Neural cell (in vitro differentiated cells): ENCODE data around the gene ZBP1. TPM values are rescaled to one million over a fixed set of nuclear protein-coding genes. Genes with fewer than 3 reads are reported as not detected.

Experiments used
- H2AFZ ChIP-seq: fragments of 200-600, 300-800 bp; sonication (generic), shearing (Covaris generic); 2 replicates; pipeline ENCODE4 v1.6.0; 2014; ENCODE audit warnings: low read depth, mild to moderate bottlenecking, antibody characterized with exemption, low read length, moderate library complexity
- H3F3A ChIP-seq: fragments of 200-600 bp; shearing (Covaris generic); 2 replicates; pipeline ENCODE4 v1.6.1; 2016; ENCODE audit warnings: mild to moderate bottlenecking, moderate library complexity, mixed read lengths, antibody characterized with exemption, low read length; ENCODE audit not compliant: insufficient read depth, poor library complexity, severe bottlenecking
- H3K27ac ChIP-seq: fragments of 200-600, 300-800 bp; sonication (generic), shearing (Covaris generic); 2 replicates; pipeline ENCODE4 v1.5.1; 2014; ENCODE audit warnings: mild to moderate bottlenecking, low read length, moderate library complexity
- H3K27me3 ChIP-seq: fragments of 300-800, 200-600 bp; sonication (generic), shearing (Covaris generic); 2 replicates; pipeline ENCODE4 v1.6.0; 2014; ENCODE audit warnings: mild to moderate bottlenecking, low read depth, low read length, moderate library complexity; ENCODE audit not compliant: insufficient read depth
- H3K36me3 ChIP-seq: fragments of 300-800, 200-600 bp; sonication (generic), shearing (Covaris generic); 2 replicates; pipeline ENCODE4 v1.5.1; 2014; ENCODE audit warnings: mild to moderate bottlenecking, antibody characterized with exemption, low read length, moderate library complexity; ENCODE audit not compliant: insufficient read depth
- H3K4me2 ChIP-seq: fragments of 300-800, 200-600 bp; sonication (generic), shearing (Covaris generic); 2 replicates; pipeline ENCODE4 v1.6.0; 2014; ENCODE audit warnings: mild to moderate bottlenecking, low read length
- H3K4me3 ChIP-seq: fragments of 300-800, 200-600 bp; sonication (generic), shearing (Covaris generic); 2 replicates; pipeline ENCODE4 v1.5.1; 2014; ENCODE audit warnings: mild to moderate bottlenecking, low read length, moderate library complexity
- H3K79me2 ChIP-seq: fragments of 200-600 bp; shearing (Covaris generic); replicated peaks from 2 replicates; pipeline ENCODE4 v1.6.0; 2014; ENCODE audit warnings: mild to moderate bottlenecking, low read length, moderate library complexity; ENCODE audit not compliant: insufficient read depth
- H3K9ac ChIP-seq: fragments of 300-800, 200-600 bp; sonication (generic), shearing (Covaris generic); 2 replicates; pipeline ENCODE4 v1.6.1; 2016; ENCODE audit warnings: mild to moderate bottlenecking, low read length, mixed read lengths
- H3K9me2 ChIP-seq: fragments of 200-600 bp; shearing (Covaris generic); 2 replicates; pipeline ENCODE4 v1.6.1; 2016; ENCODE audit warnings: mild to moderate bottlenecking, low read length, mixed read lengths; ENCODE audit not compliant: insufficient read depth
- H3K9me3 ChIP-seq: fragments of 200-600, 300-800 bp; sonication (generic), shearing (Covaris generic); 2 replicates; pipeline ENCODE4 v1.6.1; 2016; ENCODE audit warnings: mild to moderate bottlenecking, mixed run types, low read length, moderate library complexity, mixed read lengths
- H4K20me1 ChIP-seq: fragments of 200-600 bp; shearing (Covaris generic); 2 replicates; pipeline ENCODE4 v1.6.1; 2016; ENCODE audit warnings: mild to moderate bottlenecking, mixed run types; ENCODE audit not compliant: insufficient read depth
- CTCF ChIP-seq: fragments of 450-650 bp; IDR thresholded peaks from 2 replicates; pipeline ENCODE4 v1.5.1; 2014; ENCODE audit warnings: antibody characterized with exemption, mild to moderate bottlenecking, moderate library complexity; ENCODE audit not compliant: poor library complexity, severe bottlenecking
- EP300 ChIP-seq: fragments of 450-650 bp; conservative IDR thresholded peaks from 2 replicates; pipeline ENCODE4 v1.6.1; 2014; ENCODE audit warnings: antibody characterized with exemption, mild to moderate bottlenecking, moderate library complexity; ENCODE audit not compliant: poor library complexity, severe bottlenecking
- EZH2 ChIP-seq: fragments of 200-600, 300-800 bp; shearing (Covaris generic), sonication (generic); IDR thresholded peaks from 2 replicates; pipeline ENCODE4 v1.6.1; 2014; ENCODE audit warnings: antibody characterized with exemption, low read length, borderline replicate concordance, mild to moderate bottlenecking; ENCODE audit not compliant: insufficient read depth, poor library complexity, severe bottlenecking
- MXI1 ChIP-seq: fragments of 450-650 bp; conservative IDR thresholded peaks from 2 replicates; pipeline ENCODE4 v1.6.1; 2014; ENCODE audit warnings: antibody characterized with exemption, mild to moderate bottlenecking; ENCODE audit not compliant: poor library complexity, severe bottlenecking
- POLR2AphosphoS5 ChIP-seq: IDR thresholded peaks from 2 replicates; pipeline ENCODE4 v1.6.1; 2012
- RAD21 ChIP-seq: fragments of 450-650 bp; conservative IDR thresholded peaks from 2 replicates; pipeline ENCODE4 v1.6.1; 2014; ENCODE audit warnings: antibody characterized with exemption, mild to moderate bottlenecking, moderate library complexity
- REST ChIP-seq: IDR thresholded peaks from 2 replicates; pipeline ENCODE4 v1.6.1; 2012; ENCODE audit warnings: borderline replicate concordance
- SMC3 ChIP-seq: fragments of 450-650 bp; conservative IDR thresholded peaks from 2 replicates; pipeline ENCODE4 v1.6.1; 2014; ENCODE audit warnings: antibody characterized with exemption, mild to moderate bottlenecking, moderate library complexity; ENCODE audit not compliant: poor library complexity
- TAF1 ChIP-seq: IDR thresholded peaks from 2 replicates; pipeline ENCODE4 v1.6.1; 2012; ENCODE audit warnings: low read depth
- polyA plus RNA-seq: library from polyadenylated mRNA; depleted of rRNA; stranded (reverse); fragments of >200 nt; gene quantifications from 2 replicates; pipeline ENCODE4 v1.2.3, GENCODE V29; 2014

ZBP1 gene
- polyA plus RNA-seq, 1 donor from 2014 or later, result not detected

GRCh38 chr20:57654363-57654997 lies 34.3 kb upstream of the ZBP1 start:
- Histone ChIP-seq H3K27ac (no peak overlapping the region), H2AFZ (no peak overlapping the region)
- TF ChIP-seq CTCF (peak; percentile 90), RAD21 (peak; percentile 87), REST (no peak), SMC3 (peak; percentile 92)

GRCh38 chr20:57653910-57654309 lies 33.7 kb upstream of the ZBP1 start:
- H3K36me3 ChIP-seq, result no peaks in the 10 kb centered on the region
- no peaks in the 10 kb centered on the region for H4K20me1 ChIP-seq
- no peaks in the 10 kb centered on the region for H3K27me3 ChIP-seq
- TF ChIP-seq CTCF (no peak), POLR2AphosphoS5 (no peak), RAD21 (no peak), TAF1 (no peak), EP300 (no peak), SMC3 (no peak), MXI1 (no peak), REST (no peak), EZH2 (no peak)
- H3K4me2 ChIP-seq, result no peak overlapping the region
- H3F3A ChIP-seq, result no peaks in the 10 kb centered on the region
- H3K9ac ChIP-seq, result no peak overlapping the region
- H2AFZ ChIP-seq, result no peak overlapping the region
- no peaks in the 10 kb centered on the region for H3K9me2 ChIP-seq
- no peaks in the 10 kb centered on the region for H3K9me3 ChIP-seq
- no peak overlapping the region for H3K4me3 ChIP-seq
- no peaks in the 10 kb centered on the region for H3K79me2 ChIP-seq
- H3K27ac ChIP-seq, result no peak overlapping the region

More at GRCh38 chr20:57654363-57654997, 34.3 kb upstream of the ZBP1 start:
- H3K9me3 ChIP-seq, result no peaks in the 10 kb centered on the region
- H3K9me2 ChIP-seq, result no peaks in the 10 kb centered on the region
- no peaks in the 10 kb centered on the region for H3K79me2 ChIP-seq
- H3K36me3 ChIP-seq, result no peaks in the 10 kb centered on the region
- no peaks in the 10 kb centered on the region for H3F3A ChIP-seq
- H3K27me3 ChIP-seq, result no peaks in the 10 kb centered on the region
- no peak overlapping the region for H3K9ac ChIP-seq
- no peak overlapping the region for H3K4me3 ChIP-seq
- H3K4me2 ChIP-seq, result no peak overlapping the region
- H4K20me1 ChIP-seq, result no peaks in the 10 kb centered on the region
